Anterior cingulate cortex (tissue), 58 donors: ENCODE results near the gene RPSA.
"Not testable (repeated sequence)": the region's sequence is repeated elsewhere in the genome, so short reads cannot be mapped to it uniquely, and the experiment has no call there.

Experiments
- DNase-seq, 58 donors: peaks; one replicate each; lab custom pipeline; 2025; lab: John Stamatoyannopoulos, UW

RPSA gene

DNA sequence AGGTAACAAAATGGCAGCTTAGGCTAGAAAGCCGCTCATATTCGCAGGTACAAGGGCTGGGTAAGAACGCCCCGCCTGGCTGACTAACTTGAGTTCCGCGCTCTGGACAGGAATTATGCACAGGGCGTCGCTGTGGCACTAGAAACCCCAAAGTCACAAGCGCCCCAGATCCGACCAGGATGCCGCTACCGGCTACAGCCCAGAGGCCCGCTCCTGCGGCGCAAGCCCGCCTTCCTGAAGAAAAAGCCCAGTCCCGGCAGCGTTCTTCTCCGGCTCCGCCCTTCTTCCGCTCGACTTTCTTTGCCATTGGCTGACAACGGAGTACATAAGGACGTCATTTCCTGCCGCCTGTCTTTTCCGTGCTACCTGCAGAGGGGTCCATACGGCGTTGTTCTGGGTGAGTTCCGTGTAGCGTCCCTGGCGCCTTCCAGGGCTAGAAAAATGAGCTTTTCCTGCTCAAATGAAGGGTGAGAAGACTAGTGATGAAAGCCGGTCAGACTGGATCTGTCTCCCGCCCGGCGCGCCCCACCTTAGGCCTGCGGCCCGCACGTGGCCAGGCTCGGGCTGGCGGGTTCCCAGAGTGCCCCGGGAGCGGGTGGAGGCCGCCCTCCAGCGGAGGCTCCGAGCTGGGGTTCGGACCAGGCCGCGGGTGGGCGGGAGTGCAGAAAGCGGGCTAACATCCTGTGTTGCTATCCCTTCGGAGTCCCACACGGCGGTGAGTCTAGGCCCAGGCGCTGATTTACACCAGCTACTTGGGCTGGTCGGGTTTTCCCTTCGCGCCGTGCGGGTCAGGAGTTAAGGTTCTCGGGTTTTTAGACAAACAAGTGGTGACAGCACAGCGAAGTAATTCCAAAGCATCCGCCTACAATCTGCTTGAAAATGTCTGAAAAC lies at the start of gene RPSA:
Gene RPSA (plus strand): TSS at position 353 of the 891 bp plus-strand sequence. CDS start 934 bp downstream, outside the sequence.
- peak; percentile 66 to 97 (median 93) for DNase-seq

DNA sequence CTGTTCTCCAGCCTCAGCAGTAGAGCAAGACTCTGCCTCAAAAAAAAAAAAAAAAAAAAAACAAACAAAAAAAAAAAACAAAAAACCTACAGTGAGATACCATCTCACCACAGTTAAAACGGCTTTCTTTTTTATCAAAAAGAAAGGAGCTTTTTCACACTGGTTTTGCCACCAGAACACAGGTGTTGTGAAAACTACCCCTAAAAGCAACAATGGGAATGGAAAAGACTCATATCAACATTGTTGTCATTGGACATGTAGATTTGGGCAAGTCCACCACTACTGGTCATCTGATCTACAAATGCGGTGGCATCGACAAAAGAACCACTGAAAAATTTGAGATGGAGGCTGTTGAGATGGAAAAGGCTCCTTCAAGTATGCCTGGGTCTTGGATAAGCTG lies 48.2 kb upstream of the RPSA start:
- no peak for DNase-seq

GRCh38 chr3:39361252-39361927 lies 45.1 kb upstream of the RPSA start:
- DNase-seq, result no peak

GRCh38 chr3:39362192-39362591 lies 44.3 kb upstream of the RPSA start:
- DNase-seq, result no peak

GRCh38 chr3:39362812-39363211 lies 43.7 kb upstream of the RPSA start:
- DNase-seq, result no peak

GRCh38 chr3:39370450-39370849 lies 36.1 kb upstream of the RPSA start:
- DNase-seq, result not testable (repeated sequence)

DNA sequence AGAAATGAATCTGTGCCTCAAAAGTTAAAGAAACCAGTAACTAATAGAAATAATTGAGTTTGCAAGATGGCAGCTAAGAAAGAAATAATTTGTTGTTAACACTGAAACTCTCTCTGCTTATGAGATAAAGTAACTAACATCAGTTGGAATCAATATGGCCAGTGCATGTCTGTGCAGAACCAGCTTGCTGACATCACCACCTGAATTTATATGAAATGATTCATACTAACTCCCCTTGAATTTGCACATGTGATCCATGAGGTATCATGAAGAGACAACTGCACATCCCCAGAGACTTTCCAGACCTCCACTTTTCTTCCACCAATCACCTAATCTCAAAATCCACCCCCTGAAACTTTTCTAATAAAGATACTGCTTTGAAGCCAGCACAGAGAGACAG lies 33.7 kb upstream of the RPSA start:
- no peak for DNase-seq

DNA sequence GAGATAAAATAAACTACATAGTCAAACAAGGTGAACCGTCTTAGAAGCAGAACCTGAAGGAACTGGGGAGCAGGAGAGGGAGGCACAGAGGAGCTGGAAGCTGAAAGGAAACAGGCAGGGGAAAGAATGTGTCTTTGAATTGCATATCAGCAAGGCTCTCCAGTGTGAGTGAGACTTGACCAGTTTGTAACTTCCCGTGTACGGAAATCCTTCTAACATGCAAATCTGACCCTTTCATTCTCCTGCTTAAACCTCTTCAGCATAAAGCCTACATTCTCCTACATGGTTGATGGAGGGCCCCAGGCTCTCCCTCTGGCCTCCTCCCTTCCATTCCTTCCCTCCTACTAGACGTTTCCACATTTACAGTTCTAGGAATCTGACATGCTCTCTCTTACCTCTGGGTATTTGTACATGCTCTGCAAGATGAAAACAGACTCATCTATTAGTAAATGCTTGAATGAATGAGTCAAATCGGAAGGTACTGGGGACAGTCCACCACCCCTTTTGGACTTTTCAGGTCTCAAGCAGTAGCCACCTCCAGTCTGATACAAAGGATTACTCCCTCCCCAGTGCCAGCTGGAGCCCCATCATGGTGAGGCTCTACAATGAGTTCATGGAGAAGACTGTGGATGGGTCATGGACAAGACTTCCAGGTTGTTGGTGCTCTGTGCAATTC lies 29.4 kb upstream of the RPSA start:
- no peak for DNase-seq

DNA sequence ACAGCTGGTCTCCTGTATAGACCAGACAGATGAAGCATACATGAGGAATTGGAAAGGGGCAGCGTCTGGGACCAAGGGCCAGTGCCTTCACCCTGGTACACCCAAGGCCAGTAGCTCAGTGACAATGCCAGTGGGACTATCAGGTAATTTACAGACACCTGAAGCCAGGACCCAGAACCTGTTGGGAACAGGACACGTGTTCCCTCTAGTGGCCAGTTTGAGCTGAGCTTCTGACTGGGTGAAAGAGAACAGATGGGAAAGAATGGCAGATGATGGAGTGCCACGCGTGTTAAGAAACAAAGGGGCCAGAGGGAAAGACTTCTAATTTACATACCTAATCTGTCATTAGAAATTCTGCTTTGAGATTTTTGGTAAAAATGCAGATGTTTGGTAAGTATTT lies 28.4 kb upstream of the RPSA start:
- no peak for DNase-seq

DNA sequence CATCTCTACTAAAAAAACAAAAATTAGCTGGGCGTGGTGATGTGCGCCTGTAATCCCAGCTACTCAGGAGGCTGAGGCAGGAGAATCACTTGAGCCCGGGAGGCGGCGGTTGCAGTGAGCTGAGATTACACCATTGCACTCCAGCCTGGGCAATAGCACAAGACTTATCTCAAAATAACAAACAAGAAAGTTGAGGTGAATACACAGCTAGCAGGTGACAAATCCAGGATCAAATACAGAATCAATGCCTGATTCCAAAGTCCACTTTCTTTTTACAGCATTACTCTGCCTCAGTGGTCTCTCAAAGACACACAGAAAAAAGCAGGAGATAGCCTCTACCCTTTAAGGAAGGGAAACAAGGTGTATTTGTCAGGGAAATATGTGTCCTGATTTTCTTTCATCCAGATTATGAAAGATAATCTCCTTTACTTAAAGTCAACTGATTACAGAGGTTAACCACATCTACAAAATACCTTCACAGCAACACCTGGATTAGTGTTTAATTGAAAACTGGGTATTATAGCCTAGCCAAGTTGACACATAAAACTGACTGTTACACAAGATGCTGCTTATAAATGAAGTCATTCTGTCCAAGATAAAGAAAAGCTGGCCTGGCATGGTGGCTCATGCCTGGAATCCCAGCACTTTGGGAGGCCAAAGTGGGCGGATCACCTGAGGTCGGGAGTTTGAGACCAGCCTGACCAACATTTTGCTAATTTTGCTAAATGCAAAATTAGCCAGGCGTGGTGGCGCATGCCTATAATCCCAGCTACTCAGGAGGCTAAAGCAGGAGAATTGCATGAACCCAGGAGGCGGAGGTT lies 27.4 kb upstream of the RPSA start:
- no peak for DNase-seq

DNA sequence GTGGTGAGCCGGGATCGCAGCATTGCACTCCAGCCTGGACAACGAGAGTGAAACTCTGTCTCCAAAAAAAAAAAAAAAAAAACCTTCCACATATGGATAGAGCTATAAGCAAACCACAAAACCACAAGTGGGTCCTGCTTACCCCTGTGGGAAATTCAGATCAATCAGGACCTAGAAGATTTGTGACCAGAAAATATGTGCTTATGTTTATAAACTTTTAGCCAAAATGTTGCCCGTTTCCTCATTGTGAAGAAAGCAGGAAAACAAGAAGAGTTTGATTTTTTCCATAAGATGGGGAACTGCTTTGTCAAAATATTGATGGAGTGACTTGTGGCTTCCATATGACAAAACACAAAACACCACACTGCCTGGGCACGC lies 26.8 kb upstream of the RPSA start:
- DNase-seq, result no peak

DNA sequence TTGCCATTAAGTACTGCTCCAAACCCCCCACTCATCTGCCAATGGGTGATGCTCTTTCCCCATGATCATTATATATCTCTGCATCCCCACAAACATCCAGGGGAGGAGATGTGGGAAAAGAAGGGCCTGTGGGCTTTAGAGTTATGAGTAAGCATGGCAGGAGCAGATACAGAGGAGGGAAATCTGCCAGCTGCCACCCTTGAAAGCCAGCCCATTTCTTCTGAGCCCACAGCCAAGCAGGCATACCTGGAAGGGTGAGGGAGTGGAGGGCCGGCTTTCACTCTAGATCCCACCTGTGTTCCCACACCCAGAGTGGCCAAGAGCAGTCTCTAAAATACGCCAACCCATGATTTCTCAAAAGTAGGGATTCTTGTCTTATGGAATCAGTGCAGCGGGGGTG lies 25.1 kb upstream of the RPSA start:
- DNase-seq, result no peak

GRCh38 chr3:39383045-39383880 lies 23.3 kb upstream of the RPSA start, which contains the start of gene SLC25A38:
Gene SLC25A38 (plus strand): TSS chr3:39383370. CDS start chr3:39383725, 355 bp downstream.
- DNase-seq, result no peak

GRCh38 chr3:39383881-39384664 lies 22.4 kb upstream of the RPSA start:
- no peak for DNase-seq

DNA sequence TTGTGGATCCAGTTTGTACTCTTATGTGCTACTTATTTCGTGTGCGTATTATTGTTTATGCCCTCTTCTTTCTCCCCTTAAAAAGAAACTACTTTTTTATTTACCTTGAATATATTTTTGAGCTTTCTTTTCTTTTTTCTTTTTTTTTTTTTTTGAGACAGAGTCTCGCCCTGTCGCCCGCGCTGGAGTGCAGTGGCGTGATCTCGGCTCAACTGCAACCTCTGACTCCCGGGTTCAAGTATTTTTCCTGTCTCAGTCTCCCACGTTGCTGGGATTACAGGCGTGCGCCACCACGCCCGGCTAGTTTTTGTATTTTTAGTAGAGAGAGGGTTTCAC lies 21.9 kb upstream of the RPSA start:
- no peak for DNase-seq

GRCh38 chr3:39385456-39386090 lies 20.9 kb upstream of the RPSA start:
- no peak for DNase-seq

DNA sequence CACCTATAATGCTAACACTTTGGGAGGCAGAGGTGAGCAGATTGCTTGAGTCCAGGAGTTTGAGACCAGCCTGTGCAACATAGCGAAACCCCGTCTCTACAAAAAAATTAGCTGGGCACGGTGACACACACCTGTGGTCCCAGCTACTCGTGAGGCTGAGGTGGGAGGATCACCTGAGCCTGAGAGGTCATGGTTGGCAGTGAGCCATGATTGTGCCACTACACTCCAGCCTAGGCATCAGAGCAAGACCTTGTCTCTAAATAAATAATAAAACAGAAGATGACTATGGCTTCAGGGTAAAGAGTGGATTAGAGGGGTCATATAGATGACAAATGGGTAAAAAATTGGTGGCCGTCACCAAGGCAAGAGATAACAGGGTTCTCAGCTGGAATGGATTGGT lies 20.2 kb upstream of the RPSA start:
- no peak for DNase-seq

- DNase-seq, result no peak
These were observed 19.0 kb upstream of the RPSA start for GRCh38 chr3:39387411-39387975.
